NCI-H2227 treated with DMSO at 0.1 percent for 48 hours (cell line): ENCODE data around the gene UBL4B.

ENCODE experiments used
- DNase-seq: peaks from one replicate; lab custom pipeline; 2025; lab: John Stamatoyannopoulos, UW

The UBL4B gene

GRCh38 chr1:110114784-110115183 is 2.5 kb downstream of the UBL4B start:
- peak; percentile 52 for DNase-seq

- peak; percentile 14 for DNase-seq
Observed at GRCh38 chr1:110118636-110119396, 6.6 kb downstream of the UBL4B start.

DNA sequence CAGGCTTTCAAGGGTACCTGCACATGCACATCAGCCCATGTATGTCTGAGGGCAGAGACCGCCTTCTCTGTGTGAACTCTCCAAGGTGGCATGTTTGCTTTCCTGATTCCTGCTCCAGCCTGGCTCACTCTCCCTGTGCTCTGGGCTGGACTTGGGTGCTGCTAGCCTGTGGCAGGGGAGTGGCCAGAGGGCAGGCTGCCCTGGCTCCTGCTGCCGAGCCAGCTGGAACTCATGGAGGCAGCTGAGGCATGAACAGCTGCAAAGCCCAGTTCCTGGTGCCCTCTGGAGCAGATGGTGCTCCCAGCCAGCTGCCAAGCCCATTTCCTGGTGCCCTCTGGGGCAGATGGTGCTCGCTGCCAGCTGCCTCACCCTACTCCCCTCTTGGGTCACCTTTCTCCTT is 7.6 kb downstream of the UBL4B start:
- no peak for DNase-seq

GRCh38 chr1:110120960-110121561 is 8.8 kb downstream of the UBL4B start:
- no peak for DNase-seq

DNA sequence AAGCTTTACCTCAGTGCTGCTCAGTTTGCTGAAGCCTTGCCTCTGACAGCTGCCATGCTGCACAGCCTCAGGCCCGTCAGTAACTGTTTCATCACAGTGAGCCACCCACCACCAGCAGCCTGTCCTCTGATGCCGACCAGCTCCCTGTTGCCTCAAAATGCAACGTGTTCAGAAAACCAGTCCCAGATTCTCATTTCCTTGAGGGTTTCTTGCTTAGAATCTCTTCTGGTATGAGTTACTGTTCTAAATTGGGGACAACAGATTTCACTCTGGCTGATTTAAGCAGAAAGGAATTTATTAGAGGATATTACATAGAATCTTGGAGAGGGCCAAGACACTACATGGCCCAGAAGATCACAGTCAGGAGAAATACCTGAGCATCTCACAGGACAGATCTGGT is 11.0 kb downstream of the UBL4B start:
- no peak for DNase-seq

- DNase-seq, result no peak
Observed at GRCh38 chr1:110125810-110126209, 13.6 kb downstream of the UBL4B start.

DNA sequence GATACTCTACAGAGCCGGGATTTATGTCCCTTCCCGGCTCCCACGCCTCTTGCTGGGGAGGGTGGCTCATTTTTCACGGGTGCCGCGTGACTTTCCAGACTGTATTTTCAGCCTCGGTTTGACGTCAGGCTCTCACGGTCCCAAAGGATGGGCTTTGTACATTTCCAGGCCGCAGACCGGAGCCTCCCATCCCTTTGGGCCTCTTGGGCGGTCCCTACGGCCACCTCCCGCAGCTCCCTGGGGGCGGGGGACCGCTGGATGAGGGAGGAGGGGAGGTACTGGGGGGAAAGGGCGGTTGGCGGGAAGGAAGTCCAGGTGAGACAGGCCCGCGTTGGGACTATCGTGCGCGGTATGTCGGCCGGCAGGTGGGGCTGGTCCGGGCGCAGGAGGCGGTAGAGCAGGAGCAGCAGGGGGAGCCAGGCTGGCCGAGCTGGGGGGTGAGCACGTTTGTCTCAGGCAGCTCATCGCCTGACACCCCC is 17.9 kb downstream of the UBL4B start:
- DNase-seq, result no peak

DNA sequence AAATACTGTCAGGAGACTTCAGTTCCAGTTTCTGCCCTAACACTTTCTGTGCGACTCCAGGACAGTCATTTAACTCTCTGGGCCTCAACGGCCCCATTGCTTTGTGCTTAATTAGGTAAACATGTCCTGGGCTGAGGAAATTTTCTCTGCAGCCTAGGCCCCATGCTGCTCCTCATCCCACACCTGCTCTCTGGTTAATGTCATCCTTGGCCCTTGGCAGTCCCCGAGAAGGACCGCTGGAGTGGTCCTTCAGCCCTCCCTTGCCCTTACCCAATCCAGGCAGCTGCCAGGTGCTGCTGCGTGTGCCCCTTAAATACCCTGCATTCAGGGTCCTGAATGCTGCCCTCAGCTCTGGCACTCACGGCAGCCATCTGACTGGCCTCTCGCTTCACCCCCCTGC is 18.7 kb downstream of the UBL4B start:
- no peak for DNase-seq

GRCh38 chr1:110132682-110133081 is 20.4 kb downstream of the UBL4B start:
- no peak for DNase-seq

DNA sequence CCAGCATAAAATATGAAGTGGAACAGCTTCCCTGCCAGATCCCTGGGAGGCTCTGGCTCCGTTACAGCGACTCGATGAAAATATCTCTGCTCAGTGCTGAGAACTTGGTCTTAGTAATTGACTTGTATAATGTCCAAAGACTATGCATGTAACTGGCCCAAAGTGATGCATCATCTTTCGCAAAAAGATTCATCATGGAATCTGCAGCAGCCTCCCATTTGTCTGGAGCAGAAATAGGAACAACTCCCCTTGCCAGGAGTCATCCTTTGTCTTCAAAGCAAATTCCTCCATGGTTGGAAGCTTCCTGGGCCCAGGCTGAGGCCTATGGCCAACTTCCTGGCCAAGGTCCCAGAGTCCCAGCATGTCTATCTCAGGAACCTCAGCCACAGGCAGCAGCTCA is 21.2 kb downstream of the UBL4B start:
- no peak for DNase-seq

DNA sequence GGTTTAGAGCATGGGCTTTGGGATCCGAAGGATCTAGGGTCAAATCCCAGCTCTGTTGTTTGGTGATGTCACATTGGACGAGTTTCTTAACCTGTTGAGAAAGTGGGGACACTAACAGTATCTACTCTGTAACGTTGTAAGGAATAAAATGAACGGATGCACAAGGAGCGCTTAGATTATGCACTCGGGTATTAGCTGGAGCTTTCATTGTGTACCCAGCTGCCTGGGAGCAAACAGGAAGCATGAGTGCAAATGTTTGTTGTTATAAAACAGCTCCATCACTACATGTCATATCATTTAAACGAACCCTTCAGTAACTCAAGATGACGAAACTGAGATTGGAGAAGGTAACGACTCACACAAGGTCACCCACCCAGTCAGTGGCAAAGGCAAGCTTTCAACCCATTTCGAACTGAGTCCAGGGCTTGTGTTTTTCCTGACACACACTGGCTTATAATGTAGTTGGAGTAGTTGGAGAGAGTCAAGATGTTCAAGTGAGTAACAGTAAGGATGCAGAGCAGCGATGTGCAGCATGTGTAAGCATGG is 21.9 kb downstream of the UBL4B start:
- no peak for DNase-seq

DNA sequence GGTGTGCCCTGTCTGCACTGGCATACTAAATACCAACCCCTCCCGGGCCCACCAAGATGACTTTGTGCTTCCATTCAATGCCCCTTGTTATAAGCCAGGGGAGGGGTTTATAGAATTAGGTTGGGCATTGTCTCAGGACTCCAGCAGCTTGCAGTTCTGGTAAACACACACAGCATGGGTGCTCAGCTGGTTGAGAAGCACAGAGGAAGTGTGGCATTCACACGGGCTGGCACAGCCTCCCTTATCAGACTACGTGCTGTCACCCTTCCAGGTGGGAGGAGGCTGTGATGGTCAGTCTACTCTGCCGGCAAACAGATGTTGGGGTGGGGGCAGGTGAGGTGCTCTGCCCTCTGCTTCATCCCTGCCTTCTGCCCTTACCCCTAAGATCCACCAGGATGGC is 23.0 kb downstream of the UBL4B start:
- no peak for DNase-seq

DNA sequence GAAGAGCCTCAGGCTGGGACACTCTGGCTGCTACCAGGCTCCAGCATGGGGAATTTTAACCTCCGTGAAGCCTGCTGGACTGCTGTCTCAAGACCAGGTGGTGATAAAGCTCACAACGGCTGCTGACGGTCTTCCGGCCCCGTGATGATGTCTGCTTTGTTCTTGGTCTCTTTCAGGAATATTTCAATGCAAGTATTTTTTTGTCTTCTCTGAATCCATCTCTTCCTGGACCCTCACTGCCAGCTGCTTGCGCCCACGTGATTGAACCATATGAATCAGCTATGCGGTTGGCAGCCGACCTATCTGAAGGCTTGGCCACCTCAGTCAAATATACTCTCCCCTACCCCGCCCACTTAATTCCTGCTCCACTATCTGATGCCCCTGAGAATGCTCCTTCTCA is 23.4 kb downstream of the UBL4B start:
- DNase-seq, result no peak

DNA sequence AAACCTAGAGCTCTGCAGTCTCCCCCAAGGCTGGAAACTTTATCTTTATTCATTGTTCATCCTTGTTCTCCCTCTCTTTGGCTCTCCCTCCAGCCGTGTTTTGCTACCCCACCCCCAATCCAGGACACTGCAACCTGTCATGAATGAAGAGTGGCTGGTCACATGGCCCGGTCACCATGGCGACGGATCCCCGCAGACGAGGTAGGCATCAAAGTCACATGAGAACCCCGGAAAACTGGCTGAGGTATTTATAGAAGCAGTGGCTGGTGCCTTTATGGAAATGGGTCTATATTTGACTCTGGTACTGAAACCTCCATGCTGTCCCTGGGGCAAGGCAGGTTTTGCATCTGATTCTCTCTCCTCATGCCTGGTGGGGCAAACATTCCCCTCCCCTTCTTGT is 24.7 kb downstream of the UBL4B start:
- DNase-seq, result peak; percentile 94

GRCh38 chr1:110138956-110139355 is 26.7 kb downstream of the UBL4B start:
- no peak for DNase-seq

DNA sequence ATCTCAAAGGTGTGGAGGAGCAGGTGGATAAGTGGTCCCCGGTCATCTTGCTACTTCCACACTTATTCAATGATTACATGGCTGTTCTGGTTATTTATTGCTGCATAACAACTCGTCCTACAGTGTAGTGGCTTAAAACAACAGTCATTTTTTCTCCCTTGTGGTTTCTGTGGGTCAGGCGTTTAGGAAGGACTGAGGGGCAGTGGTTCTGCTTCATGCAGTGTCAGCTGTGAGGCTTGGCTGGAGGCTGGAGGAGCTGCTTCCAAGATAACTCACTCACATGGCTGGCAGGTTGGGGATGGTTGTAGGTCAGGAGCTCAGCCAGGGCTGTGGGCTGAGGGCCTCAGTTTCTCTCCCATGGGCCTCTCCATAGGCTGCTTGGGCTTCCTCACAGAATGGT is 32.1 kb downstream of the UBL4B start:
- no peak for DNase-seq

DNA sequence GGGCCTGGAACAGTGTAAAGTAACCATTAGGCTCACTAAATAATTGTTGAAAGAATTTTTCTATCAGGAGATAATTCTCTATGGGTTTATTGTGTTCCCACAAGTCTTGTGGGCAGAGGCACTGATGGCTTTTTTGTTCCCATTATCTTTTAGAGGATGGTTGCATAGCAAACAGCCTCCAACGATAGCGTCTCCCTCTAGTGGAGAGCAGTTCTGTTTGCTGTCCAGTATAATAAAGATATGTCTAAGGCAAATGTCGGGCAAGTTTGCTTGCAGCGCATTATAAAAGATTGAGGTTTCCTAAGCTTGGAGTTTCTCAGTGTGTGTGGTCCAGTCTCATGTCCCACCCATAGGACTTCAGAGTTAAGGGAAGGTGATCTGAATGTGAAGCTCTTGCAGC is 36.7 kb downstream of the UBL4B start:
- no peak for DNase-seq

DNA sequence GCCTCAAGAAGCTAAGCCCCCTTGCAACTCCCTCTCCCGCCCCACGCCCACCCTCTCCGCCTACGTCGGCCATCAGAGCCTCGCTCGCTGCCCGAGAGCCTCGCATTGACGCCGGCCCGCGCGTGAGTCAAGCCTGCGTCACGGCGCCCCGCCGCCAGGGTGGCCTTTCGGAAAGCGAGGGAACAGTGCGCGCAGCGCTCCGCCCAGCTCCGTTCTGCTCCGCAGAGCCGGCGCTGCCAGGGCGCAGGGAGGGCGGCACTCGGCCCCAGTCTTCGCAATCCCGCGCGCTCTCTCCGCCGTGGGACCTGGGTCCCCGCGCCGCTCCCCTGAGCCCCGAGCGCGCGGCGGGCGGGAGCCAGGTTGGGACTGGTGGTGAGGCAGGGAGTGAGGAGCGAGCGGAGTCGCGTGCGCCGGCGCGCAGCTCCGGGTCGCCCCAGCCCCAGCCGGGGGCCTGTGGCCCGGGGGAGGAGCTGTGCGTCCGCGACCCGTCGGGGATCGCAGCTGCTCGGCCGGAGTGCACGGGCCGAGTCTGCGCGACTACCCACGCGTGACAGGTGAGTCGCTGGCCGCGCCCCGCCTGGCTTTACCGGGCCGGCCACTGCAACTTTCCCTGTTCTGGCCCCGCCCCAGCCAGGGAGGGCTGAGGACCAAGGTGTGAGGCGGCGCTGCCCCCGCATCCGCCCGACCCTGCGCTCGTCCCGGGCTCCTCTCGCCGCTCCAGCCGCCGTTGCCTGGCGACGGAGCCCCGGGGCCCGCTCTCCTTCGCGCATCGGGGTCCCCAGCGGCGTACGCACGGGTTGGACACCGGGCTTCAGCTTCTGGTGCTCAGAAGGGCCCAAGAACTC is 38.3 kb downstream of the UBL4B start, which contains the start of gene SLC6A17:
TSS of gene SLC6A17 (plus strand) at position 165 of the 845 bp plus-strand sequence. CDS start 16,436 bp downstream, outside the sequence.
- DNase-seq, result peak; percentile 48

GRCh38 chr1:110151175-110151669 is 39.0 kb downstream of the UBL4B start:
- no peak for DNase-seq

DNA sequence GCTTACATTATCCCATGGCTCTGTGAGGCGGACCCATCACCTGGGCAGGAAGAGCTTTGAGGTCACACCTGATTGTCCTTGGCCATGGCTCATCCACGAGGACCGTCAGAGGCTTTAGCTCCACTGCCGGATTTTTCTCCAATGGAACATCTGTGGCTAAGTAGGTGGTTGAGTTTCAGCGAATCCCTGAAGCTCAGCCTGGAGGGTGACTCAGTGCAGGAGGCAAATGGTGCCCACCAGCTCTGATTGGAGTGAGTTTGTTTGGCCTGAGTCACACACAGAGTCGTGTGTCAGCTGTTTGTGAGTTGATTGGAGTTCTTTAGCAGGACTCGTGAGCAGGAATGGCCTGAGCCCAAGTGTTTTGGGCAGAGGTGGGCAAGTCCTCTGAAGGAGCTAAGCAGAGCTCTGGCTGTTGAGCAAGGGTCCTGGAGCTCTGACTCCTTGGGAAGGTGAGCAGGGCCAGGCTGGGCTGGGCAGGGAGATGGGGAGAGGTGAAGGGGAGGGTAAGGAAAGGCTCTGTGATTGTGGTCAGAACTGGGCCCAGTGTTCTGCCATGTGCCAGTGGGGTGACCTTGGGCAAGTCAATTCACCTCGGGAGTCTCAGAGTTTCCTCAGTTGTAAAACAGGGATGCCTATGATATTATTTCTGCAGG is 40.0 kb downstream of the UBL4B start:
- no peak for DNase-seq

- no peak for DNase-seq
Observed at GRCh38 chr1:110153407-110153950, 41.2 kb downstream of the UBL4B start.
